Stimulated activated memory B cell treated with anti-CD40 and anti-IgM and Interleukin-4, amounts not matched to agents 10 μg/mL and 1 μg/mL and 100 μg/mL, for 72 hours (primary cell): Measurements from ENCODE around the gene KAT6B.

ENCODE experiments used
- ATAC-seq: fragments of 150-1000 bp; cut with Tn5 transposase; 2 replicates; pipeline ENCODE4 v1.10.0; 2021
- H3K27ac Mint-ChIP-seq: one replicate; pipeline ENCODE4 v1.8.0; 2022; ENCODE audit warnings: mild to moderate bottlenecking, mixed read lengths
- H3K27me3 Mint-ChIP-seq: one replicate; pipeline ENCODE4 v1.8.0; 2022; ENCODE audit warnings: mixed read lengths
- H3K36me3 Mint-ChIP-seq: one replicate; pipeline ENCODE4 v1.8.0; 2022; ENCODE audit warnings: mixed read lengths
- H3K4me1 Mint-ChIP-seq: one replicate; pipeline ENCODE4 v1.8.0; 2022; ENCODE audit warnings: mixed read lengths
- H3K4me3 Mint-ChIP-seq: one replicate; pipeline ENCODE4 v1.8.0; 2022; ENCODE audit warnings: mild to moderate bottlenecking, moderate library complexity, mixed read lengths
- H3K9me3 Mint-ChIP-seq: one replicate; pipeline ENCODE4 v1.8.0; 2022; ENCODE audit warnings: mixed read lengths

Gene KAT6B

DNA sequence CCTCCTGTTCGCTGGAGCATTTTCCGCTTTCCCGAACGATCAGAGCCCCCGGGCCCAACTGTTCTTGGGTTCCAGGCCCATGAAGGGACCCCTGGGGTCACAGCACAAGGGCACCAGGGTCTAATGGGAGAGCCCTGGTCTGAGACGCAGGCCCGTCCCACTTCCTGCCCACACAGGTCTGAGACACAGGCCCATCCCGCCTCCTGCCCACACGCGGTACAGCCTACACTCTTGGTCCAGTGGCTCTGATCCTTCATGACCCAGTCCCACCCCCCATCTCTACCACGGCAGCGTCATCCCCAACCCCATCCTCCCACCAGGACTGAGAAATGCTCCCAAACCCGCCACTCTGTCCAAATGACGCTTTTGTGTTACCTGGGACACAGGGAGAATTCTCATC is 246.3 kb downstream of the KAT6B start:
- no peak for ATAC-seq
- no peaks in the 10 kb centered on the region for H3K9me3 Mint-ChIP-seq
- H3K27ac Mint-ChIP-seq, result no peak overlapping the region
- peaks cover 5% of the 10 kb centered on the region for H3K4me1 Mint-ChIP-seq
- H3K4me3 Mint-ChIP-seq, result no peak overlapping the region
- H3K36me3 Mint-ChIP-seq, result no peaks in the 10 kb centered on the region
- no peaks in the 10 kb centered on the region for H3K27me3 Mint-ChIP-seq

DNA sequence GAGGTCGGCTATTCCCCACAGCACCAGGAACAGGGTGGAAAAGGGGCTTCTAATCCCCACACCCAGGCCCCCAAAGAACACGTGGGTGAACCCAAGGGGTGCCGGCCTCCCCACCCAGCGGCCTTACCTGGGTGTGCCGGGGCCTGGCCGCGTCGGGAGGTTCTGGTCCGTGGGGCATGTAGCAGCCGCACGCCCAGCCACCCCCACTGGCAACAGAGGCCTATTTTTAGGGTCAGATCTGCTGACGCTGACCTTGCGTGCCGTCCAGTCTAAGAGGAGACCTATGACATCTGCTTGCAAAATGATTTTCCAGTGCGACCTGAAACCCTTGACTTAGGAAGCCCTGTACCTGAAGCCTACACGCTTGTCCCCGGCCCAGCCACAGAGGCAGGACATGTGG is 247.0 kb downstream of the KAT6B start:
- H3K4me1 Mint-ChIP-seq, result peaks cover 5% of the 10 kb centered on the region
- no peak for ATAC-seq
- H3K27ac Mint-ChIP-seq, result no peak overlapping the region
- no peaks in the 10 kb centered on the region for H3K36me3 Mint-ChIP-seq
- no peaks in the 10 kb centered on the region for H3K9me3 Mint-ChIP-seq
- H3K4me3 Mint-ChIP-seq, result no peak overlapping the region
- H3K27me3 Mint-ChIP-seq, result no peaks in the 10 kb centered on the region

DNA sequence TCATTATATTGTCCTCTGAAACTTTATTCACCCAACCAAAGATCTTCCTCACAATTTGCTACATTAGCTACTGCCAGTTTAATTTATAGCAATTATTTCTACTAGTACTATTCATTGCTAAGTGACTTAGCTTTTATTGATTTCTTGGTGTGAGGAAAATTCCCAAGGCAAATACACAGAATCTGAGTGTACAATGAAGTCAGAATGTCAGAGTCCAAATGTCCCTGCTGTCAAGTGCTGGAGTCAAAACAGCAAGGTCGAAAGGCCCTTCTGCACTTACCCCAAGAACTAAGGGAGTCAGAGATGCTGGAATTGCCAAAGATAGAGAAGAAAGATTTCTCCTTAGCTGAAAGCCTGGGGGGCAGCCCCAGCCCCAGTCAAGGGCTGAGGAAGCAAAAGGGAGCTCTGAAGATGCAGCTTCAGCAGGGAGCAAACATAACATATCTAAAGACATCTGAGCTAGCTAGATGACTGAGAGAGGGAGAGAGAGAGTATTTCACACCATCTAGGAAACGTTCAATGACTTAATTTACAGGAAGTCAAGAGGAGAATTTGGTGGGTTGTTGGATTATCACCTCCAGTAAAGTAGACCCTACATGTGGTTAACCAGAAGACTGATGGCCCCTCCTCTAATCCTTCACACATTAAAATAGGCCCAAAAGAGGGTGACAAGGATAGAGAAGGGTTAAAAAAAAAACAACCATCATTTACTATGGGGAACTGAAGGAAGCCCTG is 248.5 kb downstream of the KAT6B start:
- Mint-ChIP-seq H3K4me1 (peaks cover 5% of the 10 kb centered on the region), H3K9me3 (no peaks in the 10 kb centered on the region), H3K36me3 (no peaks in the 10 kb centered on the region), H3K4me3 (no peak overlapping the region), H3K27ac (no peak overlapping the region), H3K27me3 (no peaks in the 10 kb centered on the region)
- ATAC-seq, result no peak

DNA sequence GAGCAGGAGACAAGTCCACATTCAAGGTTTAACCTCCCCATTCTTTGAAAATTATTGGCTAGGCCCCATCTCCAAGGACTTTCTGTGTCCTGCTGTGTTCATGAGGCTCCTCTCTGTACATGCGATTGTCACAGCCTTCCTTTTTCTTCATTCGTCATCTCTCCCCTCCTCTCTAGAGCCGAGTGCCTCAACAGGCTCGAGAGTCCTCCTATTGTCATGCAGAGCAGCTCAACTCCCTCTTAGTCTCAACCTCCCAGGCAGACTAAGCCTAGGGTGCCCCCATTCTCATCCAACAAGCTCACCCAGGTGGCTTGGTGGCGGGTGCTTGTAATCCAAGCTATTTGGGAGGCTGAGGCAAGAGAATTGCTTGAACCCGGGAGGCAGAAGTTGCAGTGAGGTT is 249.9 kb downstream of the KAT6B start:
- Mint-ChIP-seq H3K27me3 (no peaks in the 10 kb centered on the region), H3K36me3 (no peaks in the 10 kb centered on the region), H3K4me1 (no peaks in the 10 kb centered on the region), H3K9me3 (peaks cover 2% of the 10 kb centered on the region), H3K27ac (no peak overlapping the region), H3K4me3 (no peak overlapping the region)
- ATAC-seq, result no peak

DNA sequence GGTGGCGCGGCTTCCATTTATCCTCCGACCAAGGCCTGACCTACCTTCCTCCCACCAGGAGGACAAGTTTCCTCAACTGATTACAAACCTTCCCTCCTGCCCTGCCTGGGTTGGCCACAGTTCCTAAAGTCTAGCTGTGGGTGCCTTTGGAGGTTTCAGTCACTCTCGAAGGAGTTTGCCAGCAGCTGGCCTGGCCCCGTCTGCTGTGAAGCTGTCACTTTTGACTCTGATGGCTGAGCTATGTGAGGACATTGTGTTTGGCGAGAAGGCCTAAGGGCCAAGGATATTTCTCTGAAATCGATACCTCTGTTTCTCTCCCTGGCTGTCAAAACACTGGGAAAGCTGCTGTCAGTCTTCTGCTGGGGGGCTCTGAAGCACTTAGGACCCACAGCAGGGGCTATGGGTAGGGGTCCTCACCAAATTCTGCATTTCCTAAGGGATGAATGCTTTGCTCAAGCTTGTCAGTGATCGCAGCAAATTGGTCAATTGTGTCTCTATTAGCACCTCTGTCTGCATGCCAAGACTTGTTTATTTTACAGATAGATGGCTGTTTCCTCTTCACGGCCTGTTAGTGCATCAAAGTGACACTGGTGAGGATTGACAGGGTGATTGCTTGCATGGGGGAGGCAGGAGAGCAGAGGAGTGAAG is 253.2 kb downstream of the KAT6B start:
- H3K4me3 Mint-ChIP-seq, result no peak overlapping the region
- H3K9me3 Mint-ChIP-seq, result peaks cover 5% of the 10 kb centered on the region
- H3K27me3 Mint-ChIP-seq, result no peaks in the 10 kb centered on the region
- H3K4me1 Mint-ChIP-seq, result no peaks in the 10 kb centered on the region
- ATAC-seq, result no peak
- no peaks in the 10 kb centered on the region for H3K36me3 Mint-ChIP-seq
- no peak overlapping the region for H3K27ac Mint-ChIP-seq

DNA sequence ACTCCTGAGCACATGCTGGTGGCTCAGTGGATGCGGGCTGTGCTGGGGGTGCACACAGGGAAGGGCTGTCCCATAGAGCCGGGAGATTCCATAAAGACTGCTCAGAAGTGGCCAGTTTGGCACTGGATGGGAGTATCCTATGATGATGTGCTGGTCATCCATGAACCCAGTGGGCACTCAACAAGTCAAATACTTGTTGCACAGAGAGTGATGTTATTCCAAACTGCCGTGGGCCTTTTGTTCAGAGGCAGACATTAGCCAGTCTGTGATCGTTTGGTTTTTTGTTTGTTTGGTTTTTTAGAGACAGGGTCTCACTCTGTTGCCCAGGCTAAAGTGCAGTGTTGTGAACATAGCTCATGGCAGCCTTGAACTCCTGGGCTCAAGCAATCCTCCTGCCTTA is 254.2 kb downstream of the KAT6B start:
- ATAC-seq, result no peak
- no peaks in the 10 kb centered on the region for H3K36me3 Mint-ChIP-seq
- peaks cover 5% of the 10 kb centered on the region for H3K9me3 Mint-ChIP-seq
- no peak overlapping the region for H3K27ac Mint-ChIP-seq
- no peaks in the 10 kb centered on the region for H3K27me3 Mint-ChIP-seq
- no peaks in the 10 kb centered on the region for H3K4me1 Mint-ChIP-seq
- no peak overlapping the region for H3K4me3 Mint-ChIP-seq

DNA sequence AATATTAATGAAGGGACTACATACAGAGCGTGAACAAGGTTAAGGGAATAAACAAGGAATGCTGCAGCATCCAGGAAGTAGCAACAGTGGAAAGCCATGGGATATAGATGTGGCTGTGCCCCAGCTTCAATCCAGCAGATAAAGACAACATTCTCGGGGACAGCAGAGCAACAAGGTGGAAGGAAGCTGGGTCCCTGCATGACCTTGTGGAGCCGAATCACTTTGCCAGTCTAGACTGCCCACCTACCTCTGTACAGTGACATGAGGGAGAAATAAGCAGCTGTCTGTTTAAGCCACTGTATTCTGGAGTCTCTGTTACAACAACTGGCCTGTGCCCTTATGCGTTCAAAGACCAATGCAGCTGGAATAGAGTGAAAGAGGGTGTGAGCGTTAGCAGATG is 255.0 kb downstream of the KAT6B start:
- Mint-ChIP-seq H3K36me3 (no peaks in the 10 kb centered on the region), H3K4me1 (no peaks in the 10 kb centered on the region), H3K9me3 (peaks cover 5% of the 10 kb centered on the region), H3K27me3 (no peaks in the 10 kb centered on the region), H3K4me3 (no peak overlapping the region), H3K27ac (no peak overlapping the region)
- no peak for ATAC-seq
